OCI-LY7 (cell line): ENCODE measurements around the gene SLCO4A1. TPM values are rescaled to one million over a fixed set of nuclear protein-coding genes. Genes with fewer than 3 reads are reported as not detected.

ENCODE experiments used
- BruUV-seq: library from RNA; stranded (reverse); fragments of 400-500 nt; replicated peaks from 2 replicates; lab custom pipeline; 2021; lab: Mats Ljungman, UMichigan
- CTCF ChIA-PET: fragments of 300-600 bp; sonication (Branson Sonifier 250); formaldehyde crosslinking; loops from one replicate; lab custom pipeline; 2022; ENCODE audit warnings: antibody characterized with exemption; ENCODE audit not compliant: unreplicated experiment; lab: Charles Lee
- POLR2A ChIA-PET: fragments of 300-600 bp; sonication (Branson Sonifier 250); formaldehyde crosslinking; loops from one replicate; lab custom pipeline; 2022; ENCODE audit warnings: antibody characterized with exemption; lab: Charles Lee
- DNase-seq: peaks from one replicate; pipeline ENCODE4 v3.0.0-alpha.2; 2015; ENCODE audit warnings: low spot score
- H2AFZ ChIP-seq: fragments of 200-600 bp; sonication (generic), shearing (Covaris generic); 2 replicates; pipeline ENCODE4 v1.6.1; 2014; ENCODE audit warnings: mild to moderate bottlenecking, antibody characterized with exemption, low read length, moderate library complexity
- H3K27ac ChIP-seq: fragments of 200-600 bp; sonication (generic); 2 replicates; pipeline ENCODE4 v1.5.1; 2014; ENCODE audit warnings: mixed run types, low read depth, mild to moderate bottlenecking, moderate library complexity, low read length, inconsistent platforms; ENCODE audit not compliant: poor library complexity, severe bottlenecking
- H3K36me3 ChIP-seq: fragments of 200-600 bp; sonication (generic); 2 replicates; pipeline ENCODE4 v1.6.1; 2014; ENCODE audit warnings: mild to moderate bottlenecking, antibody characterized with exemption, low read length, moderate library complexity, mixed read lengths; ENCODE audit not compliant: insufficient read depth
- H3K4me1 ChIP-seq: fragments of 200-600 bp; sonication (generic); 2 replicates; pipeline ENCODE4 v1.5.1; 2014; ENCODE audit warnings: mild to moderate bottlenecking, low read length; ENCODE audit not compliant: insufficient read depth, poor library complexity, severe bottlenecking
- H3K4me2 ChIP-seq: fragments of 200-600 bp; sonication (generic); 2 replicates; pipeline ENCODE4 v1.6.1; 2014; ENCODE audit warnings: mild to moderate bottlenecking, low read length
- H3K4me3 ChIP-seq: fragments of 200-600 bp; sonication (generic); 2 replicates; pipeline ENCODE4 v1.5.1; 2014; ENCODE audit warnings: mild to moderate bottlenecking, low read depth, low read length; ENCODE audit not compliant: poor library complexity, severe bottlenecking
- H3K79me2 ChIP-seq: fragments of 200-600 bp; sonication (generic); 2 replicates; pipeline ENCODE4 v1.6.1; 2016; ENCODE audit warnings: low read depth, mild to moderate bottlenecking, low read length, moderate library complexity, mixed read lengths; ENCODE audit not compliant: insufficient read depth
- H3K9me2 ChIP-seq: fragments of 200-600 bp; sonication (generic); 2 replicates; pipeline ENCODE4 v1.6.1; 2016; ENCODE audit warnings: mild to moderate bottlenecking, low read length, mixed read lengths; ENCODE audit not compliant: insufficient read depth
- H3K9me3 ChIP-seq: fragments of 200-600 bp; sonication (generic); 2 replicates; pipeline ENCODE4 v1.6.1; 2014; ENCODE audit warnings: mild to moderate bottlenecking, mixed run types, low read length, mixed read lengths
- H4K20me1 ChIP-seq: fragments of 200-600 bp; sonication (generic); 2 replicates; pipeline ENCODE4 v1.6.1; 2014; ENCODE audit warnings: mild to moderate bottlenecking, antibody characterized with exemption, low read length, moderate library complexity, mixed read lengths; ENCODE audit not compliant: insufficient read depth
- CTCF ChIP-seq: fragments of 200-600 bp; sonication (generic); conservative IDR thresholded peaks from 2 replicates; pipeline ENCODE4 v1.5.1; 2014; ENCODE audit warnings: mild to moderate bottlenecking, antibody characterized with exemption, low read length, moderate library complexity, mixed read lengths
- EZH2phosphoT487 ChIP-seq: fragments of 200-600 bp; sonication (generic); IDR thresholded peaks from 2 replicates; pipeline ENCODE4 v1.6.1; 2018; ENCODE audit warnings: low read depth, borderline replicate concordance, mild to moderate bottlenecking, mixed run types, antibody characterized with exemption, low read length, moderate library complexity, mixed read lengths
- intact Hi-C: fragments of 100-400 bp; cut with micrococcal nuclease; formaldehyde crosslinking; loops from one replicate; pipeline ENCODE4 v1.10.0; 2022; ENCODE audit not compliant: unreplicated experiment
- total RNA-seq, 2 experiments: library from RNA; depleted of rRNA in 1 of 2; stranded (reverse); fragments of >200 nt in 1 of 2; shearing (Covaris generic) in 1 of 2; gene quantifications; 2 replicates each; pipeline ENCODE4 v1.2.3, GENCODE V29; 2014 to 2022

The SLCO4A1 gene
- total RNA-seq, 2 experiments from 2014 or later: 34.3 to 52.4 TPM

GRCh38 chr20:62656919-62657588 lies 14.8 kb downstream of the SLCO4A1 start:
- DNase-seq: no peak
- no peak for TF ChIP-seq CTCF
- TF ChIP-seq EZH2phosphoT487: no peak
- H3K4me3 ChIP-seq: no peak overlapping the region
- intact Hi-C loops: no loop called here
- H3K27ac ChIP-seq: no peak overlapping the region
- H3K79me2 ChIP-seq: peaks cover 29% of the 10 kb centered on the region
- peaks cover 73% of the 10 kb centered on the region for H3K36me3 ChIP-seq
- ChIA-PET CTCF (no interaction called here), POLR2A (no interaction called here)
- no peaks in the 10 kb centered on the region; the same call in 1 of the 2 replicates for H4K20me1 ChIP-seq
- no peak overlapping the region for H2AFZ ChIP-seq
- H3K9me3 ChIP-seq: no peaks in the 10 kb centered on the region
- H3K9me2 ChIP-seq: no peaks in the 10 kb centered on the region
- H3K4me1 ChIP-seq: peaks cover 34% of the 10 kb centered on the region
- H3K4me2 ChIP-seq: no peak overlapping the region
- BruUV-seq: no TSS peak

- intact Hi-C loops: no loop called here
- no peaks in the 10 kb centered on the region for H3K9me3 ChIP-seq
- H3K27ac ChIP-seq: no peak overlapping the region
- TF ChIP-seq EZH2phosphoT487: no peak
- no peak for TF ChIP-seq CTCF
- H4K20me1 ChIP-seq: no peaks in the 10 kb centered on the region; the same call in 1 of the 2 replicates
- H3K79me2 ChIP-seq: peaks cover 24% of the 10 kb centered on the region
- peaks cover 29% of the 10 kb centered on the region for H3K4me1 ChIP-seq
- no peaks in the 10 kb centered on the region for H3K9me2 ChIP-seq
- ChIA-PET POLR2A (no interaction called here), CTCF (no interaction called here)
- DNase-seq: no peak
- H2AFZ ChIP-seq: no peak overlapping the region
- peaks cover 73% of the 10 kb centered on the region for H3K36me3 ChIP-seq
- H3K4me2 ChIP-seq: no peak overlapping the region
- no peak overlapping the region for H3K4me3 ChIP-seq
- BruUV-seq: no TSS peak
Measured at GRCh38 chr20:62657589-62657942, 15.3 kb downstream of the SLCO4A1 start.

DNA sequence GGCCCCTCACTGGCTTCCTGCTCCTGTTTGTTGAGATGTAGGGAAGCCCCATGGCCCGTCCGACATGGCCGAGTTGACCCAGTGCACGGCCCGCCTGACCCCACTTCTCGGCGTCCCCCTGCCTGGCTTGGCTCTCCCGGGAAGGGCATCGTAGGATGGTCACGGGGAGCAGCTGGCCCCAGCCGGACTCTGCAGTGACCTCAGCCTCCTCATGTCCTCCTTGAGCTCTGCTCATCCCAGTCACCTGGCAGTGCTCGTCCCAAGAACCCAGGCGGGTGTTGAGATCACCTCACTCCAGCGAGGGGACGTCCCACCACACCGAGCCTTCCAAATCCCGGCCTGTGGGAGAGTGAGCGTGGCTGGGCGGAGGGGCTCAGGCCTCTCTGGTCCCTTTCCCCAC lies 15.7 kb downstream of the SLCO4A1 start:
- no peak for TF ChIP-seq EZH2phosphoT487
- no peak for TF ChIP-seq CTCF
- H3K27ac ChIP-seq: no peak overlapping the region
- no peaks in the 10 kb centered on the region for H3K9me3 ChIP-seq
- BruUV-seq: no TSS peak
- H4K20me1 ChIP-seq: no peaks in the 10 kb centered on the region; the same call in 1 of the 2 replicates
- no peak overlapping the region for H3K4me2 ChIP-seq
- peaks cover 72% of the 10 kb centered on the region for H3K36me3 ChIP-seq
- ChIA-PET POLR2A (no interaction called here), CTCF (no interaction called here)
- no peaks in the 10 kb centered on the region for H3K9me2 ChIP-seq
- H3K4me3 ChIP-seq: no peak overlapping the region
- no peak overlapping the region for H2AFZ ChIP-seq
- intact Hi-C loops: no loop called here
- peaks cover 20% of the 10 kb centered on the region for H3K79me2 ChIP-seq
- H3K4me1 ChIP-seq: peaks cover 25% of the 10 kb centered on the region
- no peak for DNase-seq
